ENCODE results near the gene FAM200B. TPM values are rescaled to one million over a fixed set of nuclear protein-coding genes. Genes with fewer than 3 reads are reported as not detected.
"Not testable (repeated sequence)": the region's sequence is repeated elsewhere in the genome, so short reads cannot be mapped to it uniquely, and the experiment has no call there.

The FAM200B gene
- total RNA-seq, 1 donor from 2014 or later: 12.1 TPM

DNA sequence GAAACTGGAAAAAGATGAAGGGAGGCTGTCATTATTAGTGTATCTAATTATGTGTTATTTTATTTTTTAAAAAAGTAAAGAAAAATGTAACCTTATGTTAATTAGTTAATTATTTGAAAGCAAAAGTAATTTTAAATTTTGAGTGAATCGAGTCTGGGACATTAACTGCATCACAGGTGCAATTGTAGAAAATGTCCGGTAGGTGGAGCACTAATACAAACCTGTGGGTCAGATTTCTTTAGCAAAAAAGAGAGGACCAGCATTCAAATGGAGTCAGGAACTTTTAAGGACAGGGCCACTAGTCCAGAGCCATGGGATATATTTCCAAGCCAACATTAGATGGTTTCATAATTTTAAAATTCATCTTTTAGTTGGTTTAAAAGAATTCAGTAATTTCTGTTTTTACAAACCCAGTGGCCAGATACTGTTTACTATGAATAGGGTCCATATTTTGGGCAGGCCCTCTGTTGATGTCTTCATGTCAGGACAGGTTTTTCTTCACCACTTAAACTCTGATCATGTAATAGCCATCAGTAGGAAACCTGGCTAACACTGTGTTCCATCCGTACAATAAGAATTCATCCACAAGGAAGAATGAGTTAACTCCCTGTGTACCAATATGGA, 48.4 kb downstream of the FAM200B start:
- TF ChIP-seq, protein P1, sequence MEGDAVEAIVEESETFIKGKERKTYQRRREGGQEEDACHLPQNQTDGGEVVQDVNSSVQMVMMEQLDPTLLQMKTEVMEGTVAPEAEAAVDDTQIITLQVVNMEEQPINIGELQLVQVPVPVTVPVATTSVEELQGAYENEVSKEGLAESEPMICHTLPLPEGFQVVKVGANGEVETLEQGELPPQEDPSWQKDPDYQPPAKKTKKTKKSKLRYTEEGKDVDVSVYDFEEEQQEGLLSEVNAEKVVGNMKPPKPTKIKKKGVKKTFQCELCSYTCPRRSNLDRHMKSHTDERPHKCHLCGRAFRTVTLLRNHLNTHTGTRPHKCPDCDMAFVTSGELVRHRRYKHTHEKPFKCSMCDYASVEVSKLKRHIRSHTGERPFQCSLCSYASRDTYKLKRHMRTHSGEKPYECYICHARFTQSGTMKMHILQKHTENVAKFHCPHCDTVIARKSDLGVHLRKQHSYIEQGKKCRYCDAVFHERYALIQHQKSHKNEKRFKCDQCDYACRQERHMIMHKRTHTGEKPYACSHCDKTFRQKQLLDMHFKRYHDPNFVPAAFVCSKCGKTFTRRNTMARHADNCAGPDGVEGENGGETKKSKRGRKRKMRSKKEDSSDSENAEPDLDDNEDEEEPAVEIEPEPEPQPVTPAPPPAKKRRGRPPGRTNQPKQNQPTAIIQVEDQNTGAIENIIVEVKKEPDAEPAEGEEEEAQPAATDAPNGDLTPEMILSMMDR (IDR thresholded peaks at IDR 0.05; ENCODE audit: insufficient read depth, low read length, severe bottlenecking): peak; percentile 48
- Histone ChIP-seq H3K4me3 (ENCODE audit: low read depth, low read length) (no peak overlapping the region), H3K36me3 (ENCODE audit: control insufficient read depth, insufficient read depth, low read length) (no peaks in the 10 kb centered on the region), H3K27me3 (ENCODE audit: control insufficient read depth, insufficient read depth, low read length) (no peaks in the 10 kb centered on the region)
- DNase-seq (ENCODE audit: low read depth) (peak; percentile 51), FAIRE-seq (no peak)

DNA sequence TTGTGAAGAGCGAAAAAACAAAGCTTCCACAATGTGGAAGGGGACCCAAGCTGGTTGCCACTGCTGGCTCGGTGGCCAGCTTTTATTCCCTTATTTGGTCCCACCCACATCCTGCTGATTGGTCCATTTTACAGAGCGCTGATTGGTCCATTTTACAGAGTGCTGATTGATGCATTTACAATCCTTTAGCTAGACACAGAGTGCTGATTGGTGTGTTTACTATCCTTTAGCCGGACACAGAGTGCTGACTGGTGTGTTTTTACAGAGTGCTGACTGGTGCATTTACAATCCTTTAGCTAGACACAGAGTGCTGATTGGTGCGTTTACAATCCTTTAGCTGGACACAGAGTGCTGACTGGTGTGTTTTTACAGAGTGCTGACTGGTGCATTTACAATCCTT, 51.4 kb downstream of the FAM200B start:
- H3K36me3 ChIP-seq (ENCODE audit: control insufficient read depth, insufficient read depth, low read length); H3K4me3 ChIP-seq (ENCODE audit: low read depth, low read length); DNase-seq (ENCODE audit: low read depth); H3K27me3 ChIP-seq (ENCODE audit: control insufficient read depth, insufficient read depth, low read length); FAIRE-seq: not testable (repeated sequence)

DNA sequence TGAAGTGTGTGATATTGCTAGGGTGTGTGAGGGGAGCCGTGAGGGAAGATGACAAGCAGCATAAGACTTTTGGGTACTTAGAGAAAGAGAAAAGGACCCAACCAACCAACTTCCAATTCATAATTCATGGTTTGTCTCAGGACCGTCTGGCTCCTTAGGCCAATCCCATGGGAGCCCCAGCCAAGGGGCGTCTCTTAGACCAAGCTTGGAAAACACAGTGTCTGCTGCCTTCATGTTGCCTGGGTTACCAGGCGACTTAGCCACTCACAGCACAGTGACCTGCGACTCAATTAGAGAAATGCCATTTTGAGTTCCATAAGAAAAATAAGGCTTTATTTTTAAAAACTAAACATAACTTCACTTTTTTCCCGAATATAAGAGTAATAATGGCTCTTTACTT, 53.9 kb downstream of the FAM200B start:
- H3K27me3 ChIP-seq (ENCODE audit: control insufficient read depth, insufficient read depth, low read length): no peaks in the 10 kb centered on the region
- DNase-seq (ENCODE audit: low read depth): no peak
- TF ChIP-seq, protein P1 (IDR thresholded peaks at IDR 0.05; ENCODE audit: insufficient read depth, low read length, severe bottlenecking): no peak
- H3K4me3 ChIP-seq (ENCODE audit: low read depth, low read length): no peak overlapping the region
- H3K36me3 ChIP-seq (ENCODE audit: control insufficient read depth, insufficient read depth, low read length): no peaks in the 10 kb centered on the region
- no peak for FAIRE-seq

DNA sequence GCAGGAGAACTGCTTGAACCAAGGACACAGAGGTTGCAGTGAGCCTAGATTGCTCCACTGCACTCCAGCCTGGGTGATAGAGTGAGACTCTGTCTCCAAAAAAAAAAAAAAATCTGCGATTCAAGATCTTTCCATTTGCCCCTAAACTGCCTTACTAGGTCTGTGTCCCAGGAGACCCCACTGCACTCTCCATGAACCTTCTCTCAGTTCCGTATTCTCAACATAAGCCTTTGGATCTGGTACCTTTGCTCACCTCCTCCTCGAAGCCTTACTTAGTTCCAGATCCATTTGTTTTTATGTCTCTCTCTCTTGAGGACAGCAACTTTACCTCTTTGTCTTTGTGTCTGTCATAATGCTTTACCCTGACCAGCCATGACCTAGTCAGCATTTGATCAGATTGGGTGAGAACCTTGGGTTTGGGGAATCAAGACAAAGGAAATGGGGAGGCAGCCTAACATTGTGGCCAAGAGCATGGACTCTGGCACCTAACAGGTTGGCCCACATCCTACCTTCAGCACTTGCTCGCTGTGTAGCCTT, 55.0 kb downstream of the FAM200B start:
- DNase-seq (ENCODE audit: low read depth) (no peak), FAIRE-seq (no peak)
- TF ChIP-seq, protein P1 (IDR thresholded peaks at IDR 0.05; ENCODE audit: insufficient read depth, low read length, severe bottlenecking): no peak
- Histone ChIP-seq H3K36me3 (ENCODE audit: control insufficient read depth, insufficient read depth, low read length) (no peaks in the 10 kb centered on the region), H3K27me3 (ENCODE audit: control insufficient read depth, insufficient read depth, low read length) (no peaks in the 10 kb centered on the region), H3K4me3 (ENCODE audit: low read depth, low read length) (no peak overlapping the region)

DNA sequence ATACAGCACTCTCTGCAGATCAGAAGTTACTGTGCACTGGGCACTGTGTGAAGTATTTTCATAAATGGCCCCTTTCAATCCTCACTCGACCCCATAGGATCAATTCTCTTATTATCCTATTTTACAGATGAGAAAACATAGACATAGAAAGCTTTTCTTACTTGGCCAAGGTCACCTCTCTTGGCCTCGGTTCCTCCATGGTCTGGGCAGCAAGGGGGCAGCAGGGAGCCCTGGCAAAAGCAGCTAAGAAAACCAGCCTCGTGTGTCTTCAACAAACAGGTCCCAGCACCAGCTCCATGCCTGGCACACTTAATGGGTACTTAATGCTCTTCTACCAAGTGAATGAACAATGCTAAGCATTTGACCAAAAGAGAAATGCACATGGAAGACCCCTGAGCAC, 55.6 kb downstream of the FAM200B start:
- H3K36me3 ChIP-seq (ENCODE audit: control insufficient read depth, insufficient read depth, low read length): no peaks in the 10 kb centered on the region
- H3K4me3 ChIP-seq (ENCODE audit: low read depth, low read length): no peak overlapping the region
- no peaks in the 10 kb centered on the region for H3K27me3 ChIP-seq (ENCODE audit: control insufficient read depth, insufficient read depth, low read length)
- FAIRE-seq (peak; percentile 76), DNase-seq (ENCODE audit: low read depth) (no peak)
- TF ChIP-seq, protein P1 (IDR thresholded peaks at IDR 0.05; ENCODE audit: insufficient read depth, low read length, severe bottlenecking): no peak

DNA sequence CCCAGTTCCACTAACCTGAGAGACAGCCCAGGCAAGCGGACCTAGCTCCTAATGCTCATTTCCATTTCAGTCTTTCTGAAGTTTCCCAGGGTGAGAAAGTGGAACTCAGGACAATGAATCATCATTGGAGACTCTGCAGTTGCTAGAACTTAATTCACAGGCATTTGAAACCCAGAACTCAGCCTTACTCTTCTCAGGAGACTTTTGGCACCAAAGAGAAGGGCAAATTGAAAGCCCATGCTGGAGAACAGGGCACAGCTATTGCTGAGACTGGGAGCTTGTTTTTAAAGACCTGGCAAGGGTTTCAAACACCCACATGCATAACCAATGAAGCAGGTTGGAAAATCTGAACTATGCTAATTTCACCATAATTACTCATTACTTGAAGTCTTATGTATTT, 57.2 kb downstream of the FAM200B start:
- Histone ChIP-seq H3K27me3 (ENCODE audit: control insufficient read depth, insufficient read depth, low read length) (no peaks in the 10 kb centered on the region), H3K36me3 (ENCODE audit: control insufficient read depth, insufficient read depth, low read length) (no peaks in the 10 kb centered on the region), H3K4me3 (ENCODE audit: low read depth, low read length) (no peak overlapping the region)
- TF ChIP-seq, protein P1 (IDR thresholded peaks at IDR 0.05; ENCODE audit: insufficient read depth, low read length, severe bottlenecking): no peak
- DNase-seq (ENCODE audit: low read depth): no peak
- FAIRE-seq: no peak

Other genes starting within 250 kb of the FAM200B start
- 5.5 and 5.8 TPM in 2 replicates for gene CC2D2A, start 211.9 kb upstream of the FAM200B start, total RNA-seq
- gene FBXL5, start 26.5 kb upstream of the FAM200B start, total RNA-seq: 102 and 109 TPM in 2 replicates
- gene BST1, start 21.2 kb downstream of the FAM200B start, total RNA-seq: 0.64 and 0.79 TPM in 2 replicates
- gene CD38, start 96.5 kb downstream of the FAM200B start, total RNA-seq: not detected in 2 replicates